ENCODE data around the gene SLC31A2.

- TF ChIP-seq POLR2AphosphoS5 (IDR thresholded peaks at IDR 0.05; ENCODE audit: low read depth, low read length) (no peak), SIN3A (IDR thresholded peaks at IDR 0.05; ENCODE audit: borderline replicate concordance, insufficient read depth, low read length) (no peak), REST (IDR thresholded peaks at IDR 0.05; ENCODE audit: insufficient read depth in 1 of 2, low read depth in 2 of 2, low read length in 2 of 2) (no peak), TAF1 (IDR thresholded peaks at IDR 0.05; ENCODE audit: borderline replicate concordance, insufficient read depth, low read length) (no peak), FOXP2 (optimal IDR thresholded peaks at IDR 0.05; ENCODE audit: borderline replicate concordance, extremely low read depth, extremely low read length, insufficient read depth) (no peak)
Measured at GRCh38 chr9:113178087-113178486, 27.3 kb downstream of the SLC31A2 start.

Measured in PFSK-1 (cell line).